ENCODE results near the gene SLIT3. TPM values are rescaled to one million over a fixed set of nuclear protein-coding genes. Genes with fewer than 3 reads are reported as not detected.

SLIT3 gene
- polyA plus RNA-seq, 6 donors from 2014 or later, result not detected

- Mint-ChIP-seq H3K9me3 (peaks cover 0 to 5% (median 0%) of the 10 kb centered on the region in 7 donors), H3K27me3 (no peaks in the 10 kb centered on the region), H3K27ac (no peak overlapping the region), H3K4me1 (no peaks in the 10 kb centered on the region), H3K4me3 (no peak overlapping the region), H3K36me3 (no peaks in the 10 kb centered on the region)
- DNase-seq, result no peak
- no peak for ATAC-seq (ENCODE audit: low read depth in 2 of 2)
Measured at GRCh38 chr5:169185626-169186025, 115.3 kb downstream of the SLIT3 start.

GRCh38 chr5:169183576-169183975, 117.4 kb downstream of the SLIT3 start:
- Mint-ChIP-seq H3K27me3 (no peaks in the 10 kb centered on the region), H3K4me3 (no peak overlapping the region)

GRCh38 chr5:169182797-169183196, 118.1 kb downstream of the SLIT3 start:
- Mint-ChIP-seq H3K27me3 (no peaks in the 10 kb centered on the region), H3K4me1 (no peaks in the 10 kb centered on the region), H3K9me3 (no peaks in the 10 kb centered on the region), H3K27ac (no peak overlapping the region), H3K4me3 (no peak overlapping the region), H3K36me3 (no peaks in the 10 kb centered on the region)
- ATAC-seq (ENCODE audit: low read depth in 2 of 2), result no peak
- no peak for DNase-seq

More at GRCh38 chr5:169183576-169183975, 117.4 kb downstream of the SLIT3 start:
- DNase-seq (no peak), ATAC-seq (ENCODE audit: low read depth in 2 of 2) (no peak)
- H3K36me3 Mint-ChIP-seq, result no peaks in the 10 kb centered on the region
- H3K4me1 Mint-ChIP-seq, result no peaks in the 10 kb centered on the region
- H3K9me3 Mint-ChIP-seq, result peaks cover 0 to 2% (median 0%) of the 10 kb centered on the region in 7 donors
- H3K27ac Mint-ChIP-seq, result no peak overlapping the region

GRCh38 chr5:169181814-169182213, 119.1 kb downstream of the SLIT3 start:
- H3K4me3 Mint-ChIP-seq, result no peak overlapping the region
- H3K27ac Mint-ChIP-seq, result no peak overlapping the region
- no peak for DNase-seq
- no peaks in the 10 kb centered on the region for H3K9me3 Mint-ChIP-seq
- no peaks in the 10 kb centered on the region for H3K4me1 Mint-ChIP-seq
- no peaks in the 10 kb centered on the region for H3K27me3 Mint-ChIP-seq
- H3K36me3 Mint-ChIP-seq, result no peaks in the 10 kb centered on the region
- no peak for ATAC-seq (ENCODE audit: low read depth in 2 of 2)

DNA sequence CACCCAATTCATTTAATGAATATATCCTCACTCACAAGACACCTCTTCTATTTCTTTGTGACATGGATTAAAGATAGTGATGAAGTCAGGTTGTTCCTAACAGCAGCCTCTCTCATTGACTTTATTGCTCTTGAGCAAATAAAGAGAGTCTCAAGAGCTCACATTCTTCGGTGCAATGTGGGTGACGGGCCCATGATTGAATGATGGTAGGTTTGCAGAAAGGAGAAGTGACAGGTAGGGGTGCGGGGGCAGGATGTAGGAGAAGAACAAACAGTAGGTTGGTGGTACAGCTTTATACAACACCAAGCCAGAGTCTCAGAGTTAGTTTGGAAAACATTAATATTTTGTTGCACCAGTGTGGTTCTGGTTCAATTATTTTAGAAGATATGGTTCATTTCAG, 122.2 kb downstream of the SLIT3 start:
- Mint-ChIP-seq H3K4me1 (no peaks in the 10 kb centered on the region), H3K9me3 (no peaks in the 10 kb centered on the region), H3K27ac (no peak overlapping the region), H3K4me3 (no peak overlapping the region), H3K27me3 (no peaks in the 10 kb centered on the region), H3K36me3 (no peaks in the 10 kb centered on the region)
- ATAC-seq (ENCODE audit: low read depth in 2 of 2), result no peak
- no peak for DNase-seq

DNA sequence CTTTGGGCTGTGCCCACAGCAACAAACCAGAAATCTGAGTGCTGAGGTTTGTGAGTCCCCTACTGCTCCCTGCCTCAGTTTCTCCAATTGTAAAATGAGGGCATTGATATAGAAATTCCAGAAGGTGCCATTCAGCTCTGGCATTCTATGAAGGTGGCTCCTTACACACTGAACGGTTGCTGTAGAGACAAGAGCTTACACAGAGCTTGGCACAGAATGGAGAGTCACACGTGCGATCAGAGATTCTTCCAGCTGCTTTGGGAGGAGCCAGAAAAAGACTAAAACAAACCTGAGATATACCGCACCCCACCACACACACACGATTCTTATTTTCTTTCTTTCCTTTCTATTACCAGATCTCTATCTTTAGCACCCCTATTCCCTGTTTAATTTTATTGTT, 122.7 kb downstream of the SLIT3 start:
- ATAC-seq (ENCODE audit: low read depth in 2 of 2) (no peak), DNase-seq (no peak)
- no peak overlapping the region for H3K4me3 Mint-ChIP-seq
- no peaks in the 10 kb centered on the region for H3K36me3 Mint-ChIP-seq
- no peak overlapping the region for H3K27ac Mint-ChIP-seq
- peaks cover 0 to under 1% (median 0%) of the 10 kb centered on the region in 7 donors for H3K9me3 Mint-ChIP-seq
- H3K4me1 Mint-ChIP-seq, result no peaks in the 10 kb centered on the region
- H3K27me3 Mint-ChIP-seq, result no peaks in the 10 kb centered on the region

GRCh38 chr5:169176709-169177694, 123.9 kb downstream of the SLIT3 start:
- Mint-ChIP-seq H3K9me3 (peaks cover 0 to 7% (median 0%) of the 10 kb centered on the region in 7 donors), H3K4me1 (no peaks in the 10 kb centered on the region), H3K36me3 (no peaks in the 10 kb centered on the region), H3K27me3 (no peaks in the 10 kb centered on the region), H3K27ac (no peak overlapping the region), H3K4me3 (no peak overlapping the region)
- no peak for ATAC-seq (ENCODE audit: low read depth in 2 of 2)
- DNase-seq, result no peak

DNA sequence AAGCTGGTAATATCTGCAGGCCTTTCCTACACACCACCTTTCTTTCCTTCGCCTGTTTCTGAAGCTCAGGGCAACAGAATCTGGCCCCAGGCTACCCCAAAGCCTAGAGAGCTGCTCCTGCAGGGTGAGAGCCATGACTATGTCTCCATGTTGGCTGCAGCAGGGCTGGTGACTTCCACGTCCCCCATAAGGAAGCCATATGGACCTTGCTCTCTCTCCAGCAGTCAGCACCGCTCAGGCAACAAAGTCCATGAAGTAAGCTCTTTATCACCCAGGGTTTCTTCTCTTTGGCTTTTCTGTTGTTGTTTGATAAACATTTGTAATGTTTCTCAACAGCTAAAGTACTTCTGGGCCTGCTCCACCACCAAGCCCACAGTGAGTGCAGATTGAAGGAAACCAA, 125.2 kb downstream of the SLIT3 start:
- Mint-ChIP-seq H3K4me1 (no peaks in the 10 kb centered on the region), H3K4me3 (peak overlapping the region in 1 of 8 donors; percentile 35), H3K27me3 (no peaks in the 10 kb centered on the region), H3K36me3 (no peaks in the 10 kb centered on the region), H3K9me3 (peaks cover 0 to 10% (median 5%) of the 10 kb centered on the region in 7 donors), H3K27ac (no peak overlapping the region)
- ATAC-seq (ENCODE audit: low read depth in 2 of 2) (no peak), DNase-seq (no peak)

- peaks cover 0 to 10% (median 5%) of the 10 kb centered on the region in 7 donors for H3K9me3 Mint-ChIP-seq
- H3K27me3 Mint-ChIP-seq, result no peaks in the 10 kb centered on the region
- ATAC-seq (ENCODE audit: low read depth in 2 of 2), result no peak
- H3K36me3 Mint-ChIP-seq, result no peaks in the 10 kb centered on the region
- no peak overlapping the region for H3K27ac Mint-ChIP-seq
- no peaks in the 10 kb centered on the region for H3K4me1 Mint-ChIP-seq
- H3K4me3 Mint-ChIP-seq, result no peak overlapping the region
- no peak for DNase-seq
Measured at GRCh38 chr5:169174923-169175322, 126.0 kb downstream of the SLIT3 start.

DNA sequence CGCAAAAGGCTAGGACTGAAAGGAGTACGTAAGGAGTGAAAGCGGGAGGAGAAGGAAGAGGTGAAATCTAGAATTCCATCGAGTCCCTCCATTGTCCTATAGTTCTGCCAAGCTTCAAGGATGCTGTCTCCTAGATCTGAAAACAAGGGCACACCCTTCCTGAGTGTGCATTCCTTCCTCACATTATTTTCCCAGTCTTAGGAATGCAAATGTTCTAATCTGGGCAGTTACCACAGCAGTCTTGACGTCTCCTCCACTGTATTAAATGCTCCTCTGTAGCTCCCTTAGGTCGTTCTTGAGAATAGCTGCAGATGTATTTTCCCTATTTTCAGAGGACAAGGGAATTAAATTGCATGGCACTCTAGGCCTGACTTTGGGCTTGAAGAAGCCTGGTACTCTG, 127.6 kb downstream of the SLIT3 start:
- DNase-seq, result no peak
- Mint-ChIP-seq H3K36me3 (no peaks in the 10 kb centered on the region), H3K27ac (no peak overlapping the region), H3K27me3 (peaks cover 0 to under 1% (median 0%) of the 10 kb centered on the region in 3 donors), H3K4me3 (no peak overlapping the region), H3K4me1 (no peaks in the 10 kb centered on the region), H3K9me3 (peaks cover 0 to 10% (median 5%) of the 10 kb centered on the region in 7 donors)
- ATAC-seq (ENCODE audit: low read depth in 2 of 2), result no peak

DNA sequence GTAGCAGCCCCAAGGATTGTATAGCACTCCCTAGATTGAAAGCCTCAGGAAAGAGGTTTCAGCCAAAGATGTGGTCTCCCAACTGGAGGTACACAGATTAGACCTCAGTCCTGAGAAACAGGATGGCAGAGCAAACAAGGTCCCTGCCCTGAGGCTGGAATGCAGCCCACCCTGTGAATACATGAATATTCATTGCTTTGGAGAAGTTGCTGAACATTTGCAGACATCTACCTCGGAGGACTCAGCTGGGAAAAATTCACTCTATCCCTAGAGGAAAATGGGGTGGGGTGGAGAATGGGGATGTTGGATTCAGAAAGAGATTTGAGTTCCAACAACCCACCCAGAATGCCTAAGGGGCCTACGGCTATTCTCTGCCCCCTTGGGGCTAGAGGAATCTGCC, 129.4 kb downstream of the SLIT3 start:
- Mint-ChIP-seq H3K27ac (no peak overlapping the region), H3K27me3 (peaks cover 0 to 8% (median 0%) of the 10 kb centered on the region in 3 donors), H3K4me1 (no peaks in the 10 kb centered on the region), H3K36me3 (no peaks in the 10 kb centered on the region), H3K9me3 (peaks cover 0 to 12% (median 5%) of the 10 kb centered on the region in 7 donors), H3K4me3 (no peak overlapping the region)
- ATAC-seq (ENCODE audit: low read depth in 2 of 2) (no peak), DNase-seq (no peak)

DNA sequence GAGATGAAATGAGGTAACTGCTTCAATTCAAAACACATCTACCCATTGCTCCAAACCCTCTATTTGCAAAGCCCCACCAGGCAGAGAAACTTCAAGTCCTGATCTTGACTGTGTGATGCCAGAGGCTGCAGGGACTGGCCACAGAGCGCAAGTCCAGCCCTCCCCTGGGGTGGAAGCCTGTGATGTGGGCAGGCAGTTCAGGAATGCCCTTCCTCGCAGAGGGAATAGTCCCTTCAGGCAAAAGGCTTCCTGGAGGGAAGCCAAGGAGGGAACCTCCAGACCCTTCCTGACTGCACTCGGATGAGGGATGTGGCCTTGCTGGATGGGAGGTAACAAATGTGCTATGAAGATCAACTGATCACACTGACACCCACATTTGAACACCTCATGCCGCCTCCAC, 131.2 kb downstream of the SLIT3 start:
- ATAC-seq (ENCODE audit: low read depth in 2 of 2), result no peak

DNA sequence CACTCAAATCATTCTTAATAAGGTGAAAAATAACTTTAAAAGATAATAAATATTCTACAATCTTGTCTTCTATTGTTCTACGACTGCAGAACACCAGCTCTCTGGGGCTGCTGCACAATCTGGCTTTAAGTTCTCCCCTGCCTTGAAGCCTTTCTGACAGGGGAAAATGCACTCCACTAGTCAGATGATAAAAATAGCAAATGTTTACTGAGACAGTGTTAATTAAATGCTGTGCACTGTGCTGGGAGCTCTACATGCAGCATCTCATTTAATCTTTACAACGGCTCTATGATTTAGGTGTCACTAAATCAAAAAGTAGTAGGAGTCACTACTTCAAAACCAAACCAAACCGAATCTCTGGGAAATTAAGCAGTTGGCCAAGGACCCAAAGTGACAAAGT, 132.7 kb downstream of the SLIT3 start:
- H3K9me3 Mint-ChIP-seq, result peaks cover 0 to 12% (median 5%) of the 10 kb centered on the region in 7 donors
- no peaks in the 10 kb centered on the region for H3K4me1 Mint-ChIP-seq
- peaks cover 0 to 8% (median 0%) of the 10 kb centered on the region in 3 donors for H3K27me3 Mint-ChIP-seq
- DNase-seq (no peak), ATAC-seq (ENCODE audit: low read depth in 2 of 2) (no peak)
- no peak overlapping the region for H3K4me3 Mint-ChIP-seq
- H3K27ac Mint-ChIP-seq, result no peak overlapping the region
- no peaks in the 10 kb centered on the region for H3K36me3 Mint-ChIP-seq

More for the DNA sequence above, 131.2 kb downstream of the SLIT3 start:
- Mint-ChIP-seq H3K36me3 (no peaks in the 10 kb centered on the region), H3K9me3 (peaks cover 0 to 12% (median 5%) of the 10 kb centered on the region in 7 donors), H3K4me1 (no peaks in the 10 kb centered on the region), H3K27me3 (peaks cover 0 to 8% (median 0%) of the 10 kb centered on the region in 3 donors), H3K27ac (no peak overlapping the region), H3K4me3 (no peak overlapping the region)
- no peak for DNase-seq

GRCh38 chr5:169166078-169166477, 134.9 kb downstream of the SLIT3 start:
- Mint-ChIP-seq H3K27me3 (peaks cover 0 to 8% (median 0%) of the 10 kb centered on the region in 3 donors), H3K4me3 (no peak overlapping the region), H3K9me3 (peaks cover 0 to 10% (median 2%) of the 10 kb centered on the region in 7 donors), H3K27ac (no peak overlapping the region), H3K4me1 (no peaks in the 10 kb centered on the region), H3K36me3 (no peaks in the 10 kb centered on the region)
- DNase-seq (no peak), ATAC-seq (ENCODE audit: low read depth in 2 of 2) (no peak)
